GM19099 (cell line): ENCODE measurements around the gene GRP.

Source experiments
- POLR2A ChIP-seq: IDR thresholded peaks from 3 replicates; pipeline ENCODE4 v1.6.1; 2011; ENCODE audit warnings: low read depth; ENCODE audit not compliant: insufficient read length; ENCODE audit errors: extremely low read depth

The GRP gene

DNA sequence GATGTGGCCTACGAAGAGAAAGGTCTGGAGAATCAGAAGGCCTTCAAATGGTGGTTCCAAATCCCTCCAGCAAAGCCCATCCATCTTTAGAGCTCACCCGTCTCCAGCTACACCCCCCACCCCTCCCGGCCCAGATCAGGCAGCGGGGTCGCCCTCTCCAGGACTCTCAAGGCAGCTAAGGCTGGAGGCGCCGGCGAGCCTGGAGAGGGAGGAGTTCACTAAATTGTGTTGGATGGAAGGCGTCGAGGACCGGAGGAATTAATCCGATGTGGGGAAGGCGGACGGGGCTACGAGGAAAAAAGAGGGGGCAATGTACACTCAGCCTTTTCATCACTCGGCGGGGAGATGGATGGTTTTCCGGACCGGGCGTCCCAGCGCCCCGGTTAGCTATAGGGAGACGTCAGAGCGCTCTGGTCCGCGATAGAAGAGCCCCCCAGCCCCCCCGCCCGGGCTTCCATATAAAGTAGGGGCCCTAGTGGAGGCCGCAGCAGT is at the start of gene GRP:
Gene GRP (plus strand): TSS at position 487 of the 492 bp plus-strand sequence. CDS start 108 bp downstream, outside the sequence.
- no peak for TF ChIP-seq POLR2A

DNA sequence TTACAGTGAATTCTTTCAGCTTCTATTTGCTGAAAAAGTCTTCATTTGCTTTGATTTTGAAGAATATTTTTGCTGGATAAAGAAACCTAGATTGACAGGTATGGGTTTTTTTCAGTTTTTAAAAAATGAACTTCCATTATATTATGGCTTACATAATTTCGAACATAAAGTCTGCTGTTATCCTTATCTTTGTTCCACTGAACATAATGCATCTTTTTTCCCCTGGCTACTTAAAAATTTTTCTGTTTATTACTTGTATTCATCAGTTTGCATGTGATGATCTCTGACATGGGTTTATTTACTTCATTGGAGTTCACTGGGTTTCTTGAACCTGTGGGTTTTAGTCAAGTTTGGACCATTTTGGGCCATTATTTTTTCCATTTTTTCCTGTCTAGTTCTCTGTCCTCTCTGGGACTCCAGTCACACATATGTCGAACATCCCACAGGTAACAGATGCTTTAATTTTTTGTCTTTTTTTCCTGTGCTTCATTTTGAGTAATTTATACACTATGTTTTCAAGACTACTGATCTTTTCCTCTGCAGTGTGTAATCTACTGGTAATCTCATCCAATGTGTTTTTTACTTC is 47.2 kb upstream of the GRP start:
- TF ChIP-seq POLR2A, result no peak

DNA sequence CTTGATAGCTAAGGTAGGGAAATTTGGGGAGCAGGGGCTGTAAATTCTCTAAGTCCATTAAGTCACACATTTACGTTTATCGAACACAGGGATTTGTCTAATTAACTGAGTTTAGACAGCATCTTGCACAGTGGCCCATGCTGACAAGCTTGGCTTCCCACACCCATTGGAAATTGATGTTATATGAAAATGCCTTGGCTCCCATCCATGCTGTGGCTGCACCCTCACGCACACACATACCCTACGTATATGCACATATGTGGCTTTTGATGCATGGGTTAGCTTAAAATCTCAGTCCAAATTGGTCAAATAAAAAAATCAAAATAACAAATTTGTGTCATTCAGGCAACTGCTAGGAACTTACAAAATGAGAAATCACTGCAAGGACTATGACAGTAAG is 42.5 kb upstream of the GRP start:
- no peak for TF ChIP-seq POLR2A

DNA sequence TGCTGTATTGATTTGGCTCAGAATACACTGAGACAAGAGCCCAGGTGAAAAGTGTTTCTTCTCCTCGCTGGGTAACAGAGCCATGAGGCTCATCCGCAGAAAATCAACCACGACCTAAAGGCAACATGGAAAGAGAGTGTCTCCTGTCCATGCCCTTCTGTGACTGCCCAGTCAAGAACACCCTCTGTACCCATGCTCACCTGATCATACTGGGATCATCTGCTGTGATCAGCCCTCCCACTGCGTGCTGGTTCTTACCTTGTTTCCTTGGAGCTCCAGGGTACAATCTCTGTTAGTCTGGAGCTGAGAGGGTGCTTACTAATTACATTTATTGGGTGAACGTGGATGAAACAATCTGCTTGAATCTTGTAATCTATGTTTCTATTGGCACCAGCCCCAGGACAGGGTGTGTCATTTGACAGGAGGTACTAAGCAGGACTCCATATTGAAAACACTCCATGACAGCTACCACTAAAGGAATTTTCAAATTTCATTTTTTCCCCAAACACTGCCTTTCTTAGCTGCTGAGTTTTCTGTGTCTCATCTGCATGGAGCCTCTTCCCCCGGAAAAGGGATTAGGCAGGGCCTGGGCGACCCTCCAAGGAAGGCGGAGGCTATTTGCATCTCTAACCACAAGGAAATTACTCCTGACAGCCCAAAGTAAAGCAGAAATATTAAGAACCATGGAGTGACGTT is 39.7 kb upstream of the GRP start:
- no peak for TF ChIP-seq POLR2A

DNA sequence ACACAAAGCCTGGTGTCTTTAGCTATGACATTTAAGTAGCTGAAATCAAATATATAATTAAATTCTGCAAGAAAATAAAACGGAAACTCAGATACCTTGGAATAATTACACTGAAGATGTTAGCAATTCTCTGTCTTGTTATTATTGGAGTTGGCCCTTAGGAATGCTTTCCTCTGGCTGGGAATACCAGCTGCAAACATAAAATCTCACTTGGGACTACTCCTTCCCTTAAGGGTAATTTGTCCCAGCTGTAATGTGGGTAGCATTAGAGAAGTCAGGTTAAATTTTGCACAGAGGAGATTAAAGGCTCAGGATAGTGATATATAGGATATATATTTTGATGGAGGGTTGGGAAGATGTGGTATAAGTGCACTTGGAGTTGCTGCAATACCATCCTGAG is 37.3 kb upstream of the GRP start:
- no peak for TF ChIP-seq POLR2A

DNA sequence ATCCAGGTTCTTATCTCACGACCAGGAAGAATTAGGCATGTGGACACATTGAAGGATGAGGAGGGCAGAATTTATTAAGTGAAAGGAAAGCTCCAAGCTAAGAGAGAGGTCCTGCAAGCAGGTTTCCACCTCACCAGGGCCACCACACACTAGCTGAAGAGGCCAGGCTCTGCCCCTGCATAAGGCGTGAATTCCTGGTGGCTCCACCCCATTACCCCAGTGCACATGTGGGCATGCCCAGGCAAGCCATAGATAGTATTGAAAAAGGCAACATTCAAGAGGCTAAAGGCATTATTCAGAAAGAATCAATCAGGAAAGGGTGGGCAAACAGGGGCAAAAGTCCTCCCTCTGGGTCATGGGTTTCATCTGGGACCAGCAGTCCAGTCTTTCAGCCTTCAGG is 30.9 kb upstream of the GRP start:
- no peak for TF ChIP-seq POLR2A

DNA sequence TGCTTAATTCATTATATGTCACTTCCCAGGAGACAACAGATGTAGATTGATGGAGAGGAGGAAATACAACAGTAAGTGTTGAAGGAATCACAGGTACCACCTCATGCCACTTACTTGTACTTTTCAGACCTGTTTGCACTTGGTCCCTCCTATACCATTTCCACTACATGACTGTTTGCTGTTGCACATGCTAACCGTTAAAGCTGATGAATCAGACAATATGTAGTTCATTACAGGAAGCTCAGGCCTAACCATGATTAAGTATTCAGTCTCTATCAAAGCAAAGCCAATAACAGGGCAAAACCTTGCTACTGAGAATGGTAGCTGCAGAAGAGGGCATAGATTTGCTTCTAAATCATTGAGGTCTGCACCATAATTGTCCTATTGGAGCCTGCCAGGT is 30.2 kb upstream of the GRP start:
- no peak for TF ChIP-seq POLR2A

DNA sequence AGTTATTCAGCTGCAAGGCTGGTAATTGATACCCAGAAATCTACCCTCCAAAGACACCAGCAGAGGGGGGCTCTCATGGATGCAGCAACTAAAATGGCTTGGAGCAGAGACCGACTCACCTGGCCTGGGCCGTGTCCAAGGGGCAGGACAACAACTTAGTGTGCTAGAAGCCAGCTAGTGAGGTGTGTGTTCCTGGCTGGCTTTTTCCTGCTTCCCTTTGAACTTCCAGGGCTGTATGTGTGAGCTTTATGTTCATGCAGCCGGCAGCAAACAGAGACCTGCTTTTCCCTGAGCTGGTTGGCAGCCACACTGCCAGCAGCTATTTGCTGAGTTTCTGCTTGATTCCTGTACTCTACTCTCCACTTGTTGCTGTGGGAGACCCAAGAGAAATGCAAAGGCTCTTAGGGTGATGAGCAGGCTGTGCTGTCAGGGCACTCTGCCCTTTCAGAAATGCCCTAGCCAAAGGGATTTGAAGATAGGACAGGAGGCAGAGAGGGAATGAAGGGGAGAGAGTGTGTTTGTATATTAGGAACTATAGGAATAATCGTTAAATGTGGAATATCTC is 23.7 kb upstream of the GRP start:
- no peak for TF ChIP-seq POLR2A

DNA sequence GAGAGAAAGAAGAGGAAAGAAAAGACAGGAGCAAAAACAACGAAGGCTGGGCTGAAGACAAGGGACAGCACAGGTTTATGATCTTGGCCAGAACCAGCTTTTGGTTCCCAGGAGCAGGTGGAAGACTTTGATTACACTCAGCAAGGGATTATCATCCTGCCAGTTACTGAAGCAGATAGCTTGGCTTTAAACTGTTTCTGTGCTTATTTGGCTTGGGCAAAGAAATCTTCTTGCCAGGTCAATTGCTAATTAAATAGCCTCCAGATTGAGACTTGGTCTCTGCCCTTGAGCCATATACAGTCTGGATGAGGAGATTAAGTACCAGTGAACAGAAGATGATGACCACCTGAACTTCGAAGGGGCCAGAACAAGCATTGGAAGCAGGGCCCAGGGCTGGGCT is 22.3 kb upstream of the GRP start:
- no peak for TF ChIP-seq POLR2A

DNA sequence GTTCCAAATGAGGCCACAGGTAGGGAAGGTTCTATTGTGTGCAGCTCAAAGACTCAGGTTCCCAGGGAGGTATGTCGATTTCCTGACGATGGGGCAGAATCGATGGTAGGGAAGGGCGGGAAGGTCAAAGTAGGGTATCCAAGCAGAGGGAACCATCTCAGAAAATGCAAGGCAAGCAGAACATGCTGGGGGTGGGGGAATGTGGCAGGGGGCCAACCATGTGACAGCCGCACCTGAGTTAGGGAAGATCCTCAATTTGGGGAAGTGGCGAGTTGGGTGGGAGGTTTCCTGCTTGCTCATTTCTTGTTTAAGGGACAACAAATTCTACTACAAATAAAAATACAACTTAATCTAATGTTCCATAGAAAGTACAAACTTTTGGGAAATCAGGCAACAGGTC is 21.7 kb upstream of the GRP start:
- TF ChIP-seq POLR2A, result no peak

DNA sequence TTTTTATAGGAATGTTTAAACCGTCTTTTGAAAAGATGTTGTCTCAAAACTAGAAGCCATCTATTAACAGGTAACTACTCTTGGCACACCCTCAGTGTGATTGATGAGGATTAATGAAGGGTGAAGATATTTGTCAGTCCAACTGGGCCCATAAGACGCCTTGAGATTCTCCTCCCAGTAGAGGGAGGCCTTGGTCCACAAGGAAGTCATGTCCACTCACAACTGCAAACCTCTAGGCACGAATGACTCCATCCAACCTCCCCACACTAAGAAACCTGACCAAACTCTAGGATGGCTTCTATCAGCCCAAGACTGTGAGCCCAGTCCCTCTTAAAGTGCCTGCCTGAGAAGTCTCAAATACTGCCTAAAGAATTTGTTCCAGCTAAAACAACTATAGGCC is 19.2 kb upstream of the GRP start:
- TF ChIP-seq POLR2A, result no peak

DNA sequence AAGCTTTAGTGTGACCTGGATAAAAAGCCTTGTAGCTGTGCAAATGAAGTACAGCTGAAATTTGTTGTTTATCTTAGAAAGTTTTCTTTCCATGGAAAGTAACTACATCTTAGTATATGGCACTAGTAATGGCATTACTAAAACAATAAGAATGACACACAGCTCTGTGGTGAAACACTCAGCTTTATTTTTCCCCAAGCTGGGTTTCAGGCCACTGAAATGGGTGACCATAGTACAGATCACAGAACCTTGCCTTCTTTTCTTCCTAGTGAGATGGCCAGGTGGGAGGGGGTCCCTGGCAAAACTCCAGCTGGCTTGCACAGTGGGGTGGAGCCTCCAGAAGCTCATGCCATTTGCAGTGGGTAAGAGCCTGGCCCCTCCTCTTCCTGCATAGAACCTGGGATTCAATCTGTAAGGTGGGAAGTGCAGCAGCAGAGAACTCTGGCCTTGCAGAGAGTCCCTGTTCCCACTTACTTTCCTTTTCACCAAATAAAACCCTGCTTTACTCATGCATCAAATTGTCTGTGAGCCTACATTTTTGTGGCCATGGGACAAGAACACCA is 17.6 kb upstream of the GRP start:
- no peak for TF ChIP-seq POLR2A

DNA sequence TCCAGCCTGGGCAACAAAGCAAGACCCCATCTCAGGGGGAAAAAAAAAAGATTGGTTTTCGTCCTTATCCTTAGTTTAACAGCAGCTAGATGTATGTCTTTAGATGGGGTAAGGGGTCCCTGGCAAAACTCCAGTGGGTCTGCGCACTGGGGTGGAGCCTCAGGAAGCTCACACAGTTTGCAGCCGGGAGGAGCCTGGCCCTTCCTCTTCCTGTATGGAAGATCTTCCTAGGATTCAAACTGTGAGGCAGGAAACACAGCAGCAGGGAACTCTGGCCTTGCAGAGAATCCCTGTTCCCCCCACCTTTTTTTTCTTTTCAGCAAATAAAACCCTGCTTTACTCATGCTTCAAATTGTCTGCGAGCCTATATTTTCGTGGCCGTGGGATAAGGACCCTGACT is 12.5 kb upstream of the GRP start:
- TF ChIP-seq POLR2A, result no peak

DNA sequence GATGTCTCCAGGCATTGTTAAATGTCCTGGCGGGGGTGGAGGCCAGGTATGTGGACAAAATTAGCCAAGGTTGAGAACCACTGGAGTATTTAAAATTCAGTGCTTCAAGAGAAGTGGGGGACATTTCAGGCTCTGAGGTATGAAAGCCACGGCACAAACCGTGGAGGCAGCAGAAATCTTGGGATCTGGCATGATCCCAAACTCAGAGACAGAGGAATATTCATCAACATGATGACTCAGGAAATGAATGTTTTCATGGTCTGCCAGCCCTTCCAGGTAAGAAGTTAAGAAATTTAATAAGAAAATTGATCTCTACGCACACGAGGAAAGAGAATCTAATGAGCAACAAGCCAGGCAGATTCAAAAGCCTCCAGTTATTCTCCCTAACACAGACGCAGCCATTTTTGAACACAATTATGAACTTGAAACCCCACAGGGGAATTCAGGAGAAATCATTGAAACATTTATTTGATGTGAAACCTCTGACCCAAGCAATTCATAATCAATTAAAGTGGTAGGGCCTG is 11.3 kb upstream of the GRP start:
- no peak for TF ChIP-seq POLR2A

DNA sequence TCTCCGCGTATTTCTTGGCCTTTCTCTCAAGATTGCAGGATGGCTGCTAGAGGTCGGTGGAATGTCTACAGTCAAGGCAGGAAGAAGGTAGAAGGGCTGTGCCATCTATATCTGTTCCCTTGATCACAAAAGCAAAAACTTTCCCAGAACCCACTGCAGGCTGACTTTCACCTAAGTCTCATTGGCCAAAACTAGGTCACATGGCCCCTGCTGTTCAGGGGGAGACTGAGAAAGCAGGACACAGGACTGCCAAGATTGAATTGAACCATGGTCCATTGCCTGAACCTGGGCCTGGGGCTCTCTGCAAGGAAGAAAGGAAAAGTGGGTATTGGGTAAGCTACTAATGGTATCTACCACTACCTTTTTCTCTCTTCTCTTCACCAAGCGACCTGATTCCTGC is 9.7 kb upstream of the GRP start:
- no peak for TF ChIP-seq POLR2A

DNA sequence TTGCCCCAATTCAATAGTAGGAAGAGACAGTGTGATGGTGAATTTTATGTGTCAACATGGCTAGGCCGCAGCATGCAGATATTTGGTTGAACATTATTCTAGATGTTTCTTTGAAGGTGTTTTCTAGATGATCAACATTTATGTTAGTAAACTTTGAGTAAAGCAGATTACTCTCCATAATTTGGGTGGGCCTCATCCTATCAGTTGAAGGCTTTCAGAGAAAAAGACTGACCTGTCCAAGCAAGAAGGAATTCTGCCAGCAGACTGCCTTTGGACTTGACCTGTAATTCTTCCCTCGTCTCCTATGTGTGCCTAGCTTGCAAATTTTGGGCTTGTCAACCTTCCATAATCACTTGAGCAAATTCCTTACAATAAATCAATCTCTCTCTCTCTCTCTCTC is 8.3 kb upstream of the GRP start:
- TF ChIP-seq POLR2A, result no peak

DNA sequence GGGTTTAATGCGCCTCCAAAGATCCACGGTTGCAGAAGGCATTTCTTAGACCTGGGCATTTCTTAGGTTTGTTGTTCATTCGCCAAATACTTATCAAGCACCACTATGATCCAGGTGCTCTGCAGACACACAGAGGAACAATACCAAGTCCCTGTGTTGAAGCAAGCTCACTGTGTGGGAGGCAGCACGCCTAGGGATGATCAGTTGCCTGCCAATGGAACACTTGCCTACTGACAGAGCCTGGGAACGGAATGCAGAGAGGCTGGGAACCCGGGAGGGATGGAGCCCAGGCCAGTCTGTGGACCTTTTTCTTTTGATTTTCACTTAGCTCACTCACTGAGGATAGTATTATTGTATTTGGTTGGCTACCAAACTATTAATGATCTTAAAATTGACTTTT is 1.9 kb upstream of the GRP start:
- TF ChIP-seq POLR2A, result no peak
